ENCODE data around the gene GLRA3. TPM values are rescaled to one million over a fixed set of nuclear protein-coding genes. Genes with fewer than 3 reads are reported as not detected.

The GLRA3 gene
- total and polyA plus RNA-seq, 4 donors: 0.06 to 0.15 TPM; not detected in 2

DNA sequence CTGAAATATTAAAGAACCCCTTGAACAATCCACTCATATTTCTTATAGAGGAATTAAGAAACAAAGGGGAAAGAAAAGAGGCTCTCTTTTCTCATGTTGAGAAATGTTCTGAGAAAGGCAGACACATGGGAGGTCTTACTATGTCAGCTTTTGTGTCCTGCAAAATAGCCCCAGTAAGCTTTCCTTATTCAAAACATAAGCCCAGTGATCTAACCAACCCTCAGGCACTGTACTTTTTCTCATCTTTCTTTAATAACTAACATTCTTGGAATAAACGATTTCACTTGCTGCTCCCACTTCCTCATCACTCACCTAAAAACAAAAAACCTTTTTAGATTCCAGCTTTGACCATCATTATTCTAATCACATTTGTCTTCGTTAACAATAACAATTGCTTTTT is 115.9 kb downstream of the GLRA3 start:
- Histone ChIP-seq H3K4me1 (ENCODE audit: control insufficient read depth in 5 of 5, insufficient read depth in 5 of 5, low read length in 5 of 5) (no peaks in the 10 kb centered on the region), H3K9ac (ENCODE audit: insufficient read depth in 1 of 2, low read length in 2 of 2) (no peak overlapping the region), H3K4me3 (no peak overlapping the region), H3K27me3 (ENCODE audit: control insufficient read depth in 3 of 3, insufficient read depth in 3 of 3, low read length in 2 of 3) (peaks cover 0 to 4% (median 0%) of the 10 kb centered on the region in 3 donors), H3K36me3 (ENCODE audit: control insufficient read depth in 4 of 4, insufficient read depth in 4 of 4, low read length in 4 of 4) (no peaks in the 10 kb centered on the region), H3K27ac (ENCODE audit: low read depth in 1 of 2, low read length in 1 of 2) (no peak overlapping the region), H3K9me3 (ENCODE audit: control insufficient read depth in 4 of 4, insufficient read depth in 3 of 4, low read length in 3 of 4) (no peaks in the 10 kb centered on the region)
- TF ChIP-seq, protein P1, sequence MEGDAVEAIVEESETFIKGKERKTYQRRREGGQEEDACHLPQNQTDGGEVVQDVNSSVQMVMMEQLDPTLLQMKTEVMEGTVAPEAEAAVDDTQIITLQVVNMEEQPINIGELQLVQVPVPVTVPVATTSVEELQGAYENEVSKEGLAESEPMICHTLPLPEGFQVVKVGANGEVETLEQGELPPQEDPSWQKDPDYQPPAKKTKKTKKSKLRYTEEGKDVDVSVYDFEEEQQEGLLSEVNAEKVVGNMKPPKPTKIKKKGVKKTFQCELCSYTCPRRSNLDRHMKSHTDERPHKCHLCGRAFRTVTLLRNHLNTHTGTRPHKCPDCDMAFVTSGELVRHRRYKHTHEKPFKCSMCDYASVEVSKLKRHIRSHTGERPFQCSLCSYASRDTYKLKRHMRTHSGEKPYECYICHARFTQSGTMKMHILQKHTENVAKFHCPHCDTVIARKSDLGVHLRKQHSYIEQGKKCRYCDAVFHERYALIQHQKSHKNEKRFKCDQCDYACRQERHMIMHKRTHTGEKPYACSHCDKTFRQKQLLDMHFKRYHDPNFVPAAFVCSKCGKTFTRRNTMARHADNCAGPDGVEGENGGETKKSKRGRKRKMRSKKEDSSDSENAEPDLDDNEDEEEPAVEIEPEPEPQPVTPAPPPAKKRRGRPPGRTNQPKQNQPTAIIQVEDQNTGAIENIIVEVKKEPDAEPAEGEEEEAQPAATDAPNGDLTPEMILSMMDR (IDR thresholded peaks at IDR 0.05; ENCODE audit: control extremely low read depth, extremely low read depth): no peak
- no peak for ATAC-seq (ENCODE audit: insufficient read depth, low FRiP score)
- WGBS, 2 donors: 55 to 61% methylated on average over 2 of the region's 2 CpGs
- DNase-seq: no peak

DNA sequence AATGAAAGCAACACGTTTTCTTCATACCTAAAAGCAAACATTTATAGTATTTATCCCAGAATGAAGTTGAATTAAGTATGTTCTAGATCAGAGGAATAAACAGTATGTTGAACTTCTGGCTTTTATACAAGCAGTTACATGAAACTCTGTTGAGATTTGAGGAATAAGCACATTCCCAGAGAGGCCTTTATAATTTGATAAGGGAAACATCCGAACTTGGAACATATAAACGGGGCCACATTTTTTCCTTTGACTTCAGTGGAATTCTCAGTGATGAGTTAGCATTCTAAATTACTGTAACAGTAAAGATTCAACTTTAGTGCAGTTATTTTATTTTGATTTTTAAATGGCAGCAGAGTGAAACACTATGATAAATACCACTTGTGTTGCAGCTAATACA is 119.5 kb downstream of the GLRA3 start:
- Histone ChIP-seq H3K9me3 (ENCODE audit: control insufficient read depth in 4 of 4, insufficient read depth in 3 of 4, low read length in 3 of 4) (no peaks in the 10 kb centered on the region), H3K27me3 (ENCODE audit: control insufficient read depth in 3 of 3, insufficient read depth in 3 of 3, low read length in 2 of 3) (peaks cover 0 to 4% (median 0%) of the 10 kb centered on the region in 3 donors), H3K4me1 (ENCODE audit: control insufficient read depth in 5 of 5, insufficient read depth in 5 of 5, low read length in 5 of 5) (peaks cover 0 to 3% (median 0%) of the 10 kb centered on the region in 5 donors), H3K27ac (ENCODE audit: low read depth in 1 of 2, low read length in 1 of 2) (no peak overlapping the region), H3K9ac (ENCODE audit: insufficient read depth in 1 of 2, low read length in 2 of 2) (no peak overlapping the region), H3K36me3 (ENCODE audit: control insufficient read depth in 4 of 4, insufficient read depth in 4 of 4, low read length in 4 of 4) (no peaks in the 10 kb centered on the region), H3K4me3 (no peak overlapping the region)
- TF ChIP-seq, protein P1 (IDR thresholded peaks at IDR 0.05; ENCODE audit: control extremely low read depth, extremely low read depth): no peak
- WGBS, 2 donors: 59 to 75% methylated on average over 3 of the region's 3 CpGs
- DNase-seq (peak in 1 of 3 donors; percentile 6), ATAC-seq (ENCODE audit: insufficient read depth, low FRiP score) (no peak)

DNA sequence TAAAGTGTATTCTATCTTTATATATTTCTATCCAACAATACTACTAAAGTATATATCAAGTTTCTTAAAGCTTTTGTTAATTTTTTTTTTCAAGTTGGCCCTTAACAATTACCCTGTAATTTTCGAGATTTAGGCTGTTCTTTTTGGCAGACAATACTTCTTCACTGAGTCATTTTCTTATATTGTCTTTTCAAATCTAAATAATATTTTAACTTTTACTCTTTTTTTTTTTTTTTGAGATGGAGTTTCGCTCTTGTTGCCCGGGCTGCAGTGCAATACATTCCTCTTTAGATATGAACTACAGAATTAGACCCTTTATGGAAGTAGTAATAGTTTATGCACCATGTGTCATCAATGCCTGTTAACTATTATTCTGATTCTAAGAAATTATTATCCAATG is 120.7 kb downstream of the GLRA3 start:
- peaks cover 0 to 1% (median 0%) of the 10 kb centered on the region in 3 donors for H3K27me3 ChIP-seq (ENCODE audit: control insufficient read depth in 3 of 3, insufficient read depth in 3 of 3, low read length in 2 of 3)
- TF ChIP-seq, protein P1 (IDR thresholded peaks at IDR 0.05; ENCODE audit: control extremely low read depth, extremely low read depth): no peak
- H3K9ac ChIP-seq (ENCODE audit: insufficient read depth in 1 of 2, low read length in 2 of 2): no peak overlapping the region
- H3K9me3 ChIP-seq (ENCODE audit: control insufficient read depth in 4 of 4, insufficient read depth in 3 of 4, low read length in 3 of 4): no peaks in the 10 kb centered on the region
- H3K4me1 ChIP-seq (ENCODE audit: control insufficient read depth in 5 of 5, insufficient read depth in 5 of 5, low read length in 5 of 5): peaks cover 0 to 3% (median 0%) of the 10 kb centered on the region in 5 donors
- H3K27ac ChIP-seq (ENCODE audit: low read depth in 1 of 2, low read length in 1 of 2): no peak overlapping the region
- ATAC-seq (ENCODE audit: insufficient read depth, low FRiP score): no peak
- no peaks in the 10 kb centered on the region for H3K36me3 ChIP-seq (ENCODE audit: control insufficient read depth in 4 of 4, insufficient read depth in 4 of 4, low read length in 4 of 4)
- DNase-seq: peak in 1 of 3 donors; percentile 4
- 76 to 89% methylated on average over 3 of the region's 3 CpGs for WGBS, 2 donors
- no peak overlapping the region for H3K4me3 ChIP-seq

DNA sequence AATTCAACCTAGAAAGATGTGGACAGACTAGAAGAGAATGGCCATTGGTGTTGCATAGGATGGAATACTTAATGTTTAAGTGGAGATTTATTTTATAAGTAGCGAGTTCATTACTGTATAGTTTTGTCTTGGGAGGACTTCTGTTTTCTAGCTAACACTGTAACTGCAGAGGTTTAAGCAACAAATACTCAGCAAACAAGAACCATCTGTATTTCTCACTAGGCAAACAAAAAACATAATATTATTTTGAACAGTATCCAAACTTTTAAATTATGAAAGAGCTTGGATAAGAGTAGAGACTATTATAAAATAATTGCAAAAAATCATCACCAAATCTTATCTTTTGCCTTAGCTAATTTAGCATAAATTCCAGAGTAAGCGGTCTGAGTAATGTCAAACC is 121.1 kb downstream of the GLRA3 start:
- Histone ChIP-seq H3K27me3 (ENCODE audit: control insufficient read depth in 3 of 3, insufficient read depth in 3 of 3, low read length in 2 of 3) (no peaks in the 10 kb centered on the region), H3K4me1 (ENCODE audit: control insufficient read depth in 5 of 5, insufficient read depth in 5 of 5, low read length in 5 of 5) (peaks cover 0 to 3% (median 0%) of the 10 kb centered on the region in 5 donors), H3K9me3 (ENCODE audit: control insufficient read depth in 4 of 4, insufficient read depth in 3 of 4, low read length in 3 of 4) (no peaks in the 10 kb centered on the region), H3K27ac (ENCODE audit: low read depth in 1 of 2, low read length in 1 of 2) (no peak overlapping the region), H3K4me3 (no peak overlapping the region), H3K9ac (ENCODE audit: insufficient read depth in 1 of 2, low read length in 2 of 2) (no peak overlapping the region), H3K36me3 (ENCODE audit: control insufficient read depth in 4 of 4, insufficient read depth in 4 of 4, low read length in 4 of 4) (no peaks in the 10 kb centered on the region)
- TF ChIP-seq, protein P1 (IDR thresholded peaks at IDR 0.05; ENCODE audit: control extremely low read depth, extremely low read depth): no peak
- WGBS, 2 donors: 85% methylated on average over 2 of the region's 2 CpGs
- ATAC-seq (ENCODE audit: insufficient read depth, low FRiP score) (no peak), DNase-seq (peak in 1 of 3 donors; percentile 50)
